Esophagus squamous epithelium (tissue), 4 donors: Measurements from ENCODE around the gene FAP.

Experiments
- POLR2A ChIP-seq, 4 donors: fragments of 450-650 bp; IDR thresholded peaks; one replicate each; pipeline ENCODE4 v1.6.1; 2017; ENCODE audit warnings: antibody characterized with exemption in 4 of 4, mild to moderate bottlenecking in 4 of 4, moderate library complexity in 3 of 4
- TF ChIP-seq, protein P1 (sequence below), 6 experiments: fragments of 450-650 bp in 4 of 6; fragments of 200-600 bp in 2 of 6; sonication (generic) in 2 of 6; IDR thresholded peaks; one replicate each; pipeline ENCODE4 v1.5.1; 2016 to 2019; ENCODE audit warnings: antibody characterized with exemption in 6 of 6, mild to moderate bottlenecking in 4 of 6, moderate library complexity in 4 of 6

DNA sequence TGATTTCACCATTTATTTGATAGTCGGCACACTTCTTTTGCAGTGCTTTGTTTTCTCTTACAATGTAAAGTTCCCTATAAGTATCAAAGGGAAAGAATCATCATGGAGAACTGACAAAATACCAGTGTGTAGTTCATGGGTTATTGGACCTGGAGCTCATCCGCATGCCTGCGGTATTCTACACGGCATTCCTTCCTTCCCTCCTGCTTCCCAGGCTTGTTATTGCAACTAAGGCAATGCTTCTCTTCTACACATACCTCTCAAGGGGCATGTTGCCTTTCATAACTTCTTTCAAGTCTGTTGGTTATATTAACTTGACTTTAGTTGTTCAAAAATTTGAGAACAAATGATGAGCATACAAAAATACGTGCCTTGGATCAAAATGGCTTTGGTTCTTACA is 24.3 kb upstream of the FAP start:
- TF ChIP-seq, protein P1, sequence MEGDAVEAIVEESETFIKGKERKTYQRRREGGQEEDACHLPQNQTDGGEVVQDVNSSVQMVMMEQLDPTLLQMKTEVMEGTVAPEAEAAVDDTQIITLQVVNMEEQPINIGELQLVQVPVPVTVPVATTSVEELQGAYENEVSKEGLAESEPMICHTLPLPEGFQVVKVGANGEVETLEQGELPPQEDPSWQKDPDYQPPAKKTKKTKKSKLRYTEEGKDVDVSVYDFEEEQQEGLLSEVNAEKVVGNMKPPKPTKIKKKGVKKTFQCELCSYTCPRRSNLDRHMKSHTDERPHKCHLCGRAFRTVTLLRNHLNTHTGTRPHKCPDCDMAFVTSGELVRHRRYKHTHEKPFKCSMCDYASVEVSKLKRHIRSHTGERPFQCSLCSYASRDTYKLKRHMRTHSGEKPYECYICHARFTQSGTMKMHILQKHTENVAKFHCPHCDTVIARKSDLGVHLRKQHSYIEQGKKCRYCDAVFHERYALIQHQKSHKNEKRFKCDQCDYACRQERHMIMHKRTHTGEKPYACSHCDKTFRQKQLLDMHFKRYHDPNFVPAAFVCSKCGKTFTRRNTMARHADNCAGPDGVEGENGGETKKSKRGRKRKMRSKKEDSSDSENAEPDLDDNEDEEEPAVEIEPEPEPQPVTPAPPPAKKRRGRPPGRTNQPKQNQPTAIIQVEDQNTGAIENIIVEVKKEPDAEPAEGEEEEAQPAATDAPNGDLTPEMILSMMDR (IDR thresholded peaks at IDR 0.05): no peak
- TF ChIP-seq POLR2A (IDR thresholded peaks at IDR 0.05): no peak
